Measurements from ENCODE around the gene HIC1. TPM values are rescaled to one million over a fixed set of nuclear protein-coding genes. Genes with fewer than 3 reads are reported as not detected.

Gene HIC1
- total and polyA plus RNA-seq, 2 experiments from 2014 or later, result 9.4 to 10.2 TPM

GRCh38 chr17:2102931-2103809 is 48.3 kb downstream of the HIC1 start:
- WGBS (ENCODE audit: low lambda C conversion rate, missing lambda C conversion rate), result 88% methylated on average over 9 of the region's 9 CpGs
- no peaks in the 10 kb centered on the region for H3K27me3 ChIP-seq
- no peak overlapping the region for H3K4me2 ChIP-seq
- no peaks in the 10 kb centered on the region for H4K20me1 ChIP-seq (ENCODE audit: insufficient read depth, poor library complexity, severe bottlenecking)
- no peaks in the 10 kb centered on the region for H3K4me1 ChIP-seq (ENCODE audit: insufficient read depth)
- no peak overlapping the region for H3K27ac ChIP-seq
- no peak for DNase-seq (ENCODE audit: low spot score)
- no peaks in the 10 kb centered on the region for H3K9me2 ChIP-seq (replicated peaks; ENCODE audit: insufficient read depth)
- no peaks in the 10 kb centered on the region for H3K9me3 ChIP-seq (ENCODE audit: low read depth)
- no peak overlapping the region for H3K4me3 ChIP-seq
- no peak for TF ChIP-seq CTCF (IDR thresholded peaks at IDR 0.05; ENCODE audit: poor library complexity)
- peaks cover 2% of the 10 kb centered on the region for H3K79me2 ChIP-seq
- no peaks in the 10 kb centered on the region for H3K36me3 ChIP-seq (replicated peaks; ENCODE audit: insufficient read depth, low read depth)
- H2AFZ ChIP-seq, result no peak overlapping the region

- TF ChIP-seq CTCF (IDR thresholded peaks at IDR 0.05; ENCODE audit: poor library complexity) (no peak), EZH2 (IDR thresholded peaks at IDR 0.05; ENCODE audit: borderline replicate concordance) (no peak), EZH2phosphoT487 (IDR thresholded peaks at IDR 0.05; ENCODE audit: low read depth, severe bottlenecking, unreplicated experiment) (no peak)
- no peaks in the 10 kb centered on the region for H3K27me3 ChIP-seq
- DNase-seq (ENCODE audit: low spot score), result no peak
- 86% methylated on average over 1 of the region's 1 CpG for WGBS (ENCODE audit: low lambda C conversion rate, missing lambda C conversion rate)
- no peak overlapping the region for H2AFZ ChIP-seq
- H4K20me1 ChIP-seq (ENCODE audit: insufficient read depth, poor library complexity, severe bottlenecking), result no peaks in the 10 kb centered on the region
- no peaks in the 10 kb centered on the region for H3K9me3 ChIP-seq (ENCODE audit: low read depth)
- peaks cover 9% of the 10 kb centered on the region for H3K79me2 ChIP-seq
- no peaks in the 10 kb centered on the region for H3K36me3 ChIP-seq (replicated peaks; ENCODE audit: insufficient read depth, low read depth)
- H3K4me3 ChIP-seq, result no peak overlapping the region
- no peak overlapping the region for H3K27ac ChIP-seq
- H3K4me2 ChIP-seq, result no peak overlapping the region
- H3K9me2 ChIP-seq (replicated peaks; ENCODE audit: insufficient read depth), result no peaks in the 10 kb centered on the region
- no peaks in the 10 kb centered on the region for H3K4me1 ChIP-seq (ENCODE audit: insufficient read depth)
Measured at GRCh38 chr17:2105663-2106062, 50.8 kb downstream of the HIC1 start.

GRCh38 chr17:2106308-2106955 is 51.5 kb downstream of the HIC1 start:
- H3K9me3 ChIP-seq (ENCODE audit: low read depth), result no peaks in the 10 kb centered on the region
- H3K4me1 ChIP-seq (ENCODE audit: insufficient read depth), result peaks cover 4% of the 10 kb centered on the region
- H3K9me2 ChIP-seq (replicated peaks; ENCODE audit: insufficient read depth), result no peaks in the 10 kb centered on the region
- H3K27ac ChIP-seq, result no peak overlapping the region
- H3K4me2 ChIP-seq, result no peak overlapping the region
- no peaks in the 10 kb centered on the region for H3K27me3 ChIP-seq
- 76% methylated on average over 11 of the region's 11 CpGs for WGBS (ENCODE audit: low lambda C conversion rate, missing lambda C conversion rate)
- no peak overlapping the region for H3K4me3 ChIP-seq
- no peaks in the 10 kb centered on the region for H3K36me3 ChIP-seq (replicated peaks; ENCODE audit: insufficient read depth, low read depth)
- no peaks in the 10 kb centered on the region for H4K20me1 ChIP-seq (ENCODE audit: insufficient read depth, poor library complexity, severe bottlenecking)
- no peak for TF ChIP-seq EZH2 (IDR thresholded peaks at IDR 0.05; ENCODE audit: borderline replicate concordance)
- TF ChIP-seq EZH2phosphoT487 (IDR thresholded peaks at IDR 0.05; ENCODE audit: low read depth, severe bottlenecking, unreplicated experiment), result no peak
- H2AFZ ChIP-seq, result no peak overlapping the region
- peaks cover 9% of the 10 kb centered on the region for H3K79me2 ChIP-seq
- no peak for DNase-seq (ENCODE audit: low spot score)

- H3K27ac ChIP-seq, result no peak overlapping the region
- WGBS (ENCODE audit: low lambda C conversion rate, missing lambda C conversion rate), result 93% methylated on average over 2 of the region's 2 CpGs
- no peak for TF ChIP-seq CTCF (IDR thresholded peaks at IDR 0.05; ENCODE audit: poor library complexity)
- no peak for TF ChIP-seq EZH2 (IDR thresholded peaks at IDR 0.05; ENCODE audit: borderline replicate concordance)
- no peak for TF ChIP-seq EZH2phosphoT487 (IDR thresholded peaks at IDR 0.05; ENCODE audit: low read depth, severe bottlenecking, unreplicated experiment)
- H3K79me2 ChIP-seq, result peaks cover 9% of the 10 kb centered on the region
- H3K9me3 ChIP-seq (ENCODE audit: low read depth), result no peaks in the 10 kb centered on the region
- no peaks in the 10 kb centered on the region for H3K9me2 ChIP-seq (replicated peaks; ENCODE audit: insufficient read depth)
- H2AFZ ChIP-seq, result no peak overlapping the region
- peaks cover 10% of the 10 kb centered on the region for H3K4me1 ChIP-seq (ENCODE audit: insufficient read depth)
- no peaks in the 10 kb centered on the region for H3K36me3 ChIP-seq (replicated peaks; ENCODE audit: insufficient read depth, low read depth)
- no peaks in the 10 kb centered on the region for H4K20me1 ChIP-seq (ENCODE audit: insufficient read depth, poor library complexity, severe bottlenecking)
- no peak overlapping the region for H3K4me2 ChIP-seq
- no peaks in the 10 kb centered on the region for H3K27me3 ChIP-seq
- no peak overlapping the region for H3K4me3 ChIP-seq
- no peak for DNase-seq (ENCODE audit: low spot score)
Measured at GRCh38 chr17:2107050-2107449, 52.1 kb downstream of the HIC1 start.
